H1 (cell line): ENCODE measurements around the gene GMEB2. TPM values are rescaled to one million over a fixed set of nuclear protein-coding genes. Genes with fewer than 3 reads are reported as not detected.

Experiments
- CTCF ChIA-PET: fragments of 300-600 bp; sonication (Branson Sonifier 250); formaldehyde crosslinking; loops from one replicate; lab custom pipeline; 2021; ENCODE audit not compliant: partially characterized antibody; lab: Charles Lee
- POLR2A ChIA-PET: fragments of 300-600 bp; sonication (Branson Sonifier 250); formaldehyde crosslinking; loops from one replicate; lab custom pipeline; 2021; ENCODE audit warnings: inconsistent platforms; ENCODE audit not compliant: partially characterized antibody; lab: Charles Lee
- DNase-seq, 2 experiments: peaks; one replicate each; pipeline versions ENCODE4 v3.0.0 to v3.0.0-alpha.2; 2010 to 2022; ENCODE audit warnings: low spot score in 2 of 2, low read depth in 1 of 2, mixed read lengths in 1 of 2
- FAIRE-seq: peaks from 2 replicates; lab custom pipeline; 2011; peaks lifted over from hg19 to GRCh38; lab: Jason Lieb, UNC
- H2AFZ ChIP-seq: 2 replicates; pipeline ENCODE4 v1.8.1; 2012; ENCODE audit warnings: low read length, inconsistent platforms
- H2AK5ac ChIP-seq: 2 replicates; pipeline ENCODE4 v1.6.1; 2013; ENCODE audit warnings: low read depth, low read length
- H2BK120ac ChIP-seq: replicated peaks from 2 replicates; pipeline ENCODE3; 2013; ENCODE audit warnings: low read depth, low read length, inconsistent platforms
- H2BK12ac ChIP-seq: 2 replicates; pipeline ENCODE4 v1.6.1; 2013; ENCODE audit warnings: low read depth, low read length
- H2BK15ac ChIP-seq: 2 replicates; pipeline ENCODE4 v1.6.1; 2013; ENCODE audit warnings: low read length
- H2BK20ac ChIP-seq: 2 replicates; pipeline ENCODE4 v1.6.1; 2013; ENCODE audit warnings: low read length
- H2BK5ac ChIP-seq: 2 replicates; pipeline ENCODE4 v1.6.1; 2013; ENCODE audit warnings: low read depth, low read length
- H3K14ac ChIP-seq: 2 replicates; pipeline ENCODE4 v1.6.1; 2013; ENCODE audit warnings: inconsistent platforms; ENCODE audit not compliant: insufficient read length
- H3K18ac ChIP-seq: 2 replicates; pipeline ENCODE4 v1.6.1; 2013; ENCODE audit warnings: low read length; ENCODE audit errors: extremely low read depth
- H3K23ac ChIP-seq: 2 replicates; pipeline ENCODE4 v1.6.1; 2013; ENCODE audit warnings: inconsistent platforms; ENCODE audit not compliant: insufficient read length
- H3K23me2 ChIP-seq: 2 replicates; pipeline ENCODE4 v1.6.1; 2013; ENCODE audit warnings: low read depth, low read length
- H3K27ac ChIP-seq: 2 replicates; pipeline ENCODE4 v1.6.1; 2011; ENCODE audit warnings: low read depth, low read length, inconsistent platforms
- H3K27me3 ChIP-seq, 4 experiments: replicated peaks in 1 of 4; 1 replicate in 1 of 4; 2 replicates in 3 of 4; pipeline versions ENCODE4 v1.6.1 to v1.8.1; 2011 to 2013; ENCODE audit warnings: low read length in 3 of 4, mild to moderate bottlenecking in 3 of 4, inconsistent platforms in 2 of 4, mixed read lengths in 2 of 4, moderate library complexity in 1 of 4; ENCODE audit not compliant: control insufficient read depth in 3 of 4, insufficient read depth in 3 of 4; ENCODE audit errors: extremely low read depth in 1 of 4
- H3K36me3 ChIP-seq, 4 experiments: 2 replicates each; pipeline versions ENCODE4 v1.6.1 to v1.8.1; 2011 to 2013; ENCODE audit warnings: mild to moderate bottlenecking in 4 of 4, low read length in 3 of 4, moderate library complexity in 2 of 4, control low read depth in 1 of 4, inconsistent platforms in 1 of 4; ENCODE audit not compliant: insufficient read depth in 4 of 4, control insufficient read depth in 2 of 4
- H3K4ac ChIP-seq: replicated peaks from 2 replicates; pipeline ENCODE3; 2013; ENCODE audit warnings: low read length, low read depth, mixed read lengths, inconsistent platforms; ENCODE audit not compliant: insufficient read length
- H3K4me1 ChIP-seq, 4 experiments: replicated peaks in 1 of 4; 1 replicate in 1 of 4; 2 replicates in 3 of 4; pipeline versions ENCODE4 v1.6.1 to v1.8.1; 2011 to 2013; ENCODE audit warnings: low read length in 3 of 4, inconsistent platforms in 2 of 4, mixed read lengths in 1 of 4; ENCODE audit not compliant: insufficient read depth in 4 of 4, control insufficient read depth in 3 of 4
- H3K4me2 ChIP-seq, 2 experiments: 2 replicates each; pipeline versions ENCODE4 v1.6.1 to v1.8.1; 2011 to 2013; ENCODE audit warnings: low read depth in 2 of 2, low read length in 2 of 2, control low read depth in 1 of 2, inconsistent platforms in 1 of 2, mild to moderate bottlenecking in 1 of 2; ENCODE audit not compliant: insufficient read depth in 1 of 2
- H3K4me3 ChIP-seq, 4 experiments: fragments of 200-600, 300-600 bp in 1 of 4; sonication (generic), shearing (Covaris generic), sonication (Bioruptor Twin) in 1 of 4; 2 replicates each; pipeline versions ENCODE4 v1.5.1 to v1.8.1; 2011 to 2016; ENCODE audit warnings: low read length in 4 of 4, low read depth in 3 of 4, control low read depth in 2 of 4, inconsistent platforms in 2 of 4, mild to moderate bottlenecking in 2 of 4, mixed read lengths in 1 of 4, moderate library complexity in 1 of 4; ENCODE audit not compliant: insufficient read depth in 2 of 4; ENCODE audit errors: extremely low read depth in 1 of 4
- H3K56ac ChIP-seq: replicated peaks from 2 replicates; pipeline ENCODE3; 2013; ENCODE audit warnings: low read depth, mild to moderate bottlenecking, mixed read lengths, low read length, inconsistent platforms; ENCODE audit not compliant: insufficient read length
- H3K79me1 ChIP-seq: 2 replicates; pipeline ENCODE4 v1.6.1; 2013; ENCODE audit warnings: low read depth, low read length, control low read depth
- H3K79me2 ChIP-seq, 2 experiments: 2 replicates each; pipeline versions ENCODE4 v1.6.1 to v1.8.1; 2012 to 2013; ENCODE audit warnings: low read length in 2 of 2, mild to moderate bottlenecking in 2 of 2, inconsistent platforms in 1 of 2; ENCODE audit not compliant: insufficient read depth in 2 of 2, control insufficient read depth in 1 of 2
- H3K9ac ChIP-seq, 4 experiments: replicated peaks in 1 of 4; 1 replicate in 1 of 4; 2 replicates in 3 of 4; pipeline versions ENCODE4 v1.6.1 to v1.8.1; 2011 to 2013; ENCODE audit warnings: low read depth in 3 of 4, low read length in 3 of 4, control low read depth in 2 of 4, mild to moderate bottlenecking in 2 of 4, moderate library complexity in 2 of 4, inconsistent platforms in 1 of 4; ENCODE audit errors: extremely low read depth in 1 of 4
- H3K9me3 ChIP-seq, 2 experiments: 2 replicates each; pipeline versions ENCODE4 v1.6.1 to v1.8.1; 2012 to 2013; ENCODE audit warnings: mild to moderate bottlenecking in 2 of 2, moderate library complexity in 2 of 2, control low read depth in 1 of 2, inconsistent platforms in 1 of 2, low read depth in 1 of 2, low read length in 1 of 2, mixed read lengths in 1 of 2; ENCODE audit not compliant: insufficient read depth in 2 of 2
- H4K20me1 ChIP-seq, 2 experiments: replicated peaks in 1 of 2; 2 replicates each; pipeline versions ENCODE3 to v1.8.1; 2011 to 2013; ENCODE audit warnings: inconsistent platforms in 2 of 2, low read length in 2 of 2, mild to moderate bottlenecking in 1 of 2; ENCODE audit not compliant: insufficient read depth in 2 of 2, control insufficient read depth in 1 of 2
- H4K5ac ChIP-seq: 2 replicates; pipeline ENCODE4 v1.6.1; 2013; ENCODE audit warnings: low read length, low read depth, mixed read lengths, inconsistent platforms; ENCODE audit not compliant: insufficient read length
- H4K8ac ChIP-seq: 2 replicates; pipeline ENCODE4 v1.8.0; 2013; ENCODE audit warnings: mild to moderate bottlenecking, moderate library complexity, low read length, inconsistent platforms; ENCODE audit not compliant: insufficient read depth; ENCODE audit errors: extremely low read depth
- H4K91ac ChIP-seq: replicated peaks from 2 replicates; pipeline ENCODE3; 2013; ENCODE audit warnings: low read length, mixed read lengths, inconsistent platforms; ENCODE audit not compliant: insufficient read length
- CREB1 ChIP-seq: IDR thresholded peaks from 2 replicates; pipeline ENCODE4 v1.6.1; 2012; ENCODE audit warnings: inconsistent platforms
- JUND ChIP-seq: IDR thresholded peaks from 2 replicates; pipeline ENCODE4 v1.6.1; 2011; ENCODE audit warnings: mild to moderate bottlenecking, improper control_type of control experiment, low read length
- KDM4A ChIP-seq: IDR thresholded peaks from one replicate; pipeline ENCODE4 v1.7.1; 2012; ENCODE audit warnings: low read depth, mild to moderate bottlenecking, moderate library complexity, low read length, inconsistent platforms; ENCODE audit not compliant: severe bottlenecking
- WGBS, 2 experiments: shearing (Covaris generic) in 1 of 2; methylation state at CpG; one replicate each; pipeline versions ENCODE4 v1.1.6 to v1.1.7; 2013 to 2015; ENCODE audit warnings: low lambda C conversion rate in 2 of 2, mixed read lengths in 2 of 2, inconsistent platforms in 1 of 2, low coverage in 1 of 2, missing lambda C conversion rate in 1 of 2; ENCODE audit not compliant: insufficient replicate concordance in 2 of 2, insufficient coverage in 1 of 2, insufficient read length in 1 of 2; ENCODE audit errors: extremely low coverage in 1 of 2, missing lambda C conversion rate in 1 of 2; 5-methylcytosine and 5-hydroxymethylcytosine counted together
- polyA plus RNA-seq, 7 experiments: library from polyadenylated mRNA; depleted of rRNA in 3 of 7; stranded (reverse) in 5 of 7; unstranded in 2 of 7; fragments of >200 nt in 5 of 7; fragments of 200-250 nt in 2 of 7; gene quantifications; 1 replicate in 5 of 7; 2 replicates in 1 of 7; 4 replicates in 1 of 7; pipeline versions ENCODE4 v1.2.1 to v1.2.3, GENCODE V29; 2011 to 2013; ENCODE audit warnings: missing spikeins in 2 of 7, mixed read lengths in 2 of 7
- total RNA-seq: library from RNA; stranded (reverse); fragmentation: NEBNext Ultra II Directional; extraction: Animal tissue kit (Norgen Biotek cat#: 25700); gene quantifications from 2 replicates; pipeline ENCODE4 v1.2.1, GENCODE V29; 2021

The GMEB2 gene
- total and polyA plus RNA-seq, 2 of the 8 experiments (the other 6 are each of a cell fraction or from before 2014, with no cell fraction given): 12.9 to 14.2 TPM

- H3K4me1 ChIP-seq: peaks cover 0 to 23% (median 14%) of the 10 kb centered on the region in 4 experiments; a peak in 6 of 7 replicates
- peak within 1 kb of the TSS in 1 of 4 experiments; percentile 8; a peak in 2 of 7 replicates for H3K9ac ChIP-seq
- no peak within 1 kb of the TSS; the same call in 1 of the 2 replicates for H2BK20ac ChIP-seq
- H3K14ac ChIP-seq: no peak within 1 kb of the TSS
- no peaks in the 10 kb centered on the region for H3K36me3 ChIP-seq
- no peaks in the 10 kb centered on the region; a peak in 1 of 7 replicates for H3K27me3 ChIP-seq
- peak in 1 of 2 experiments; percentile 84 for DNase-seq
- peak within 1 kb of the TSS; percentile 21 for H4K5ac ChIP-seq
- H3K4ac ChIP-seq: no peak within 1 kb of the TSS
- FAIRE-seq: no peak
- H3K23ac ChIP-seq: no peak within 1 kb of the TSS
- H4K91ac ChIP-seq: no peak within 1 kb of the TSS
- H3K4me2 ChIP-seq: peak within 1 kb of the TSS; percentile 49 to 95
- TF ChIP-seq KDM4A (peak; percentile 44), CREB1 (0 out of 2 replicates have a peak, but pooled peaks have one; percentile 9), JUND (no peak)
- POLR2A ChIA-PET: interaction anchor here (1.5 kb wide), 1 partner anchor 33 kb away, joined by 7 read pairs; the partner anchor contains the start of gene PPDPF
- H2AFZ ChIP-seq: no peak within 1 kb of the TSS; the same call in 1 of the 2 replicates
- H2BK120ac ChIP-seq: no peak within 1 kb of the TSS
- H3K79me2 ChIP-seq: no peaks in the 10 kb centered on the region
- 0% methylated on average over 7 of the region's 34 CpGs; no CpG with 5 or more reads in 1 of the 2 experiments for WGBS, 2 experiments
- no peak within 1 kb of the TSS; the same call in 1 of the 2 replicates for H2BK15ac ChIP-seq
- CTCF ChIA-PET: interaction anchor here (2.5 kb wide), 1 partner anchor 16 kb away, joined by 17 read pairs; the partner anchor contains the start of gene PTK6
- H3K18ac ChIP-seq: peak within 1 kb of the TSS; percentile 91
- H3K56ac ChIP-seq: no peak within 1 kb of the TSS
- H4K20me1 ChIP-seq: peaks cover 0 to 1% of the 10 kb centered on the region in 2 experiments
- H2BK5ac ChIP-seq: peak within 1 kb of the TSS; percentile 83; the same call in 1 of the 2 replicates
- H2AK5ac ChIP-seq: no peak within 1 kb of the TSS
- peaks cover 4% of the 10 kb centered on the region; the same call in 1 of the 2 replicates for H3K23me2 ChIP-seq
- no peaks in the 10 kb centered on the region for H3K9me3 ChIP-seq
- no peaks in the 10 kb centered on the region for H3K79me1 ChIP-seq
- H2BK12ac ChIP-seq: peak within 1 kb of the TSS; percentile 50; the same call in 1 of the 2 replicates
- H3K27ac ChIP-seq: peak within 1 kb of the TSS; percentile 13; the same call in 1 of the 2 replicates
- H3K4me3 ChIP-seq: peak within 1 kb of the TSS; percentile 57 to 99 (median 81)
- peak within 1 kb of the TSS; percentile 79 for H4K8ac ChIP-seq
These were observed 73.0 kb downstream of the GMEB2 start, which contains the start of gene FNDC11 for GRCh38 chr20:63553933-63554290. TSS of gene FNDC11 (plus strand) at chr20:63554159. CDS start at chr20:63555664, 1,505 bp downstream.
